H9 (cell line): Measurements from ENCODE around the gene APPL2. TPM values are rescaled to one million over a fixed set of nuclear protein-coding genes. Genes with fewer than 3 reads are reported as not detected.

Experiments
- DNase-seq: peaks from one replicate; pipeline ENCODE4 v3.0.0-alpha.2; 2017
- H2AFZ ChIP-seq: one replicate; pipeline ENCODE4 v1.6.1; 2013; ENCODE audit warnings: mild to moderate bottlenecking, low read length, control low read depth, moderate library complexity
- H2AK5ac ChIP-seq: 2 replicates; pipeline ENCODE4 v1.6.1; 2013; ENCODE audit warnings: low read length, control low read depth, mixed read lengths; ENCODE audit not compliant: insufficient read length
- H2BK120ac ChIP-seq: one replicate; pipeline ENCODE4 v1.6.1; 2013; ENCODE audit warnings: low read depth, mild to moderate bottlenecking, low read length, control low read depth, inconsistent platforms; ENCODE audit not compliant: poor library complexity, severe bottlenecking
- H2BK12ac ChIP-seq: 2 replicates; pipeline ENCODE4 v1.6.1; 2013; ENCODE audit warnings: low read length, control low read depth, mixed read lengths, low read depth; ENCODE audit not compliant: insufficient read length
- H2BK15ac ChIP-seq: 2 replicates; pipeline ENCODE4 v1.6.1; 2013; ENCODE audit warnings: low read depth, low read length, control low read depth
- H2BK20ac ChIP-seq: one replicate; pipeline ENCODE4 v1.6.1; 2013; ENCODE audit warnings: low read depth, mild to moderate bottlenecking, low read length, control low read depth, inconsistent platforms; ENCODE audit not compliant: poor library complexity, severe bottlenecking
- H2BK5ac ChIP-seq: 2 replicates; pipeline ENCODE4 v1.6.1; 2013; ENCODE audit warnings: low read length, control low read depth, mixed read lengths; ENCODE audit not compliant: insufficient read length
- H3K14ac ChIP-seq: 2 replicates; pipeline ENCODE4 v1.6.1; 2013; ENCODE audit warnings: low read length, control low read depth; ENCODE audit not compliant: insufficient read depth
- H3K18ac ChIP-seq: 2 replicates; pipeline ENCODE4 v1.6.1; 2013; ENCODE audit warnings: low read depth, mild to moderate bottlenecking, mixed read lengths, low read length, control low read depth; ENCODE audit not compliant: insufficient read length
- H3K23ac ChIP-seq: 2 replicates; pipeline ENCODE4 v1.6.1; 2013; ENCODE audit warnings: low read length, control low read depth, mixed read lengths, low read depth; ENCODE audit not compliant: insufficient read length
- H3K23me2 ChIP-seq: 2 replicates; pipeline ENCODE4 v1.6.1; 2013; ENCODE audit warnings: low read depth, mild to moderate bottlenecking, mixed read lengths, low read length, control low read depth; ENCODE audit not compliant: insufficient read length, poor library complexity, severe bottlenecking
- H3K27ac ChIP-seq: 2 replicates; pipeline ENCODE4 v1.5.1; 2013; ENCODE audit warnings: low read length, control low read depth, mixed read lengths, low read depth; ENCODE audit not compliant: insufficient read length
- H3K27me3 ChIP-seq: 2 replicates; pipeline ENCODE4 v1.6.1; 2013; ENCODE audit warnings: low read length, control low read depth, inconsistent platforms; ENCODE audit not compliant: insufficient read depth
- H3K4ac ChIP-seq: 2 replicates; pipeline ENCODE4 v1.6.1; 2013; ENCODE audit warnings: low read depth, mild to moderate bottlenecking, control low read depth, inconsistent platforms, low read length, moderate library complexity
- H3K4me1 ChIP-seq: 2 replicates; pipeline ENCODE4 v1.6.1; 2013; ENCODE audit warnings: low read length, control low read depth, inconsistent platforms; ENCODE audit not compliant: insufficient read depth
- H3K4me2 ChIP-seq: 2 replicates; pipeline ENCODE4 v1.6.1; 2013; ENCODE audit warnings: low read length, control low read depth, mixed read lengths; ENCODE audit not compliant: insufficient read length, insufficient read depth
- H3K56ac ChIP-seq: 2 replicates; pipeline ENCODE4 v1.6.1; 2013; ENCODE audit warnings: low read depth, mild to moderate bottlenecking, mixed read lengths, low read length, control low read depth; ENCODE audit not compliant: insufficient read length
- H3K79me1 ChIP-seq: 2 replicates; pipeline ENCODE4 v1.6.1; 2013; ENCODE audit warnings: low read depth, mild to moderate bottlenecking, moderate library complexity, low read length, control low read depth, inconsistent platforms; ENCODE audit not compliant: insufficient read depth, poor library complexity, severe bottlenecking
- H3K79me2 ChIP-seq: 2 replicates; pipeline ENCODE4 v1.6.1; 2013; ENCODE audit warnings: low read length, control low read depth, inconsistent platforms; ENCODE audit not compliant: insufficient read depth
- H3K9ac ChIP-seq: 2 replicates; pipeline ENCODE4 v1.6.1; 2013; ENCODE audit warnings: low read length, control low read depth, mixed read lengths; ENCODE audit not compliant: insufficient read length; ENCODE audit errors: extremely low read depth
- H3K9me3 ChIP-seq: one replicate; pipeline ENCODE4 v1.6.1; 2013; ENCODE audit warnings: low read depth, low read length, inconsistent platforms; ENCODE audit not compliant: control insufficient read depth
- H3T11ph ChIP-seq: one replicate; pipeline ENCODE4 v1.6.1; 2013; ENCODE audit warnings: mild to moderate bottlenecking, low read length, control low read depth, inconsistent platforms
- H4K20me1 ChIP-seq: one replicate; pipeline ENCODE4 v1.6.1; 2013; ENCODE audit not compliant: control insufficient read depth, insufficient read length, insufficient read depth
- H4K5ac ChIP-seq: 2 replicates; pipeline ENCODE4 v1.6.1; 2013; ENCODE audit warnings: low read depth, mild to moderate bottlenecking, mixed read lengths, low read length, control low read depth; ENCODE audit not compliant: insufficient read length
- H4K8ac ChIP-seq: replicated peaks from 2 replicates; pipeline ENCODE4 v1.6.1; 2013; ENCODE audit warnings: low read length, control low read depth, mixed read lengths, low read depth; ENCODE audit not compliant: insufficient read length
- H4K91ac ChIP-seq: 2 replicates; pipeline ENCODE4 v1.6.1; 2013; ENCODE audit warnings: low read depth, mild to moderate bottlenecking, moderate library complexity, mixed read lengths, low read length, control low read depth; ENCODE audit not compliant: insufficient read length
- H3K27ac Mint-ChIP-seq, 3 experiments: 2 replicates in 2 of 3; 3 replicates in 1 of 3; pipeline ENCODE4 v1.8.0; 2020 to 2021; ENCODE audit warnings: mixed read lengths in 3 of 3, mild to moderate bottlenecking in 1 of 3, moderate library complexity in 1 of 3
- H3K27me3 Mint-ChIP-seq: 2 replicates; pipeline ENCODE4 v1.8.0; 2021; ENCODE audit warnings: low read depth, mild to moderate bottlenecking, moderate library complexity, mixed read lengths
- H3K36me3 Mint-ChIP-seq, 3 experiments: 2 replicates in 2 of 3; 3 replicates in 1 of 3; pipeline ENCODE4 v1.8.0; 2020 to 2021; ENCODE audit warnings: low read depth in 3 of 3, mixed read lengths in 3 of 3; ENCODE audit not compliant: insufficient read depth in 1 of 3
- H3K4me1 Mint-ChIP-seq, 2 experiments: 2 replicates each; pipeline ENCODE4 v1.8.0; 2020; ENCODE audit warnings: mixed read lengths in 2 of 2
- H3K4me3 Mint-ChIP-seq, 2 experiments: 2 replicates in 1 of 2; 3 replicates in 1 of 2; pipeline ENCODE4 v1.8.0; 2020 to 2021; ENCODE audit warnings: mild to moderate bottlenecking in 2 of 2, mixed read lengths in 2 of 2, moderate library complexity in 1 of 2
- H3K9me3 Mint-ChIP-seq, 2 experiments: 2 replicates in 1 of 2; 3 replicates in 1 of 2; pipeline ENCODE4 v1.8.0; 2020; ENCODE audit warnings: mild to moderate bottlenecking in 2 of 2, mixed read lengths in 2 of 2, moderate library complexity in 1 of 2
- WGBS: extraction: QIAGEN DNeasy Blood & Tissue Kit; methylation state at CpG from one replicate; pipeline ENCODE4 v1.1.7; 2013; ENCODE audit warnings: missing lambda C conversion rate, low lambda C conversion rate, mixed read lengths; ENCODE audit not compliant: insufficient read length; ENCODE audit errors: extremely low coverage; 5-methylcytosine and 5-hydroxymethylcytosine counted together
- total RNA-seq: library from RNA; stranded (reverse); gene quantifications from 2 replicates; pipeline ENCODE4 v1.2.1, GENCODE V29; 2021
- TF ChIP-seq, protein P1 (sequence below): fragments of 200-600 bp; sonication (generic); conservative IDR thresholded peaks from 3 replicates; pipeline ENCODE4 v1.8.0; 2021; ENCODE audit warnings: antibody characterized with exemption, mild to moderate bottlenecking

APPL2 gene
- total RNA-seq, 1 experiment from 2014 or later, result 18.5 TPM

GRCh38 chr12:105166736-105167135 lies 69.2 kb downstream of the APPL2 start:
- H3K36me3 Mint-ChIP-seq, result peaks cover 11 to 53% (median 36%) of the 10 kb centered on the region in 3 experiments; a peak in 5 of 7 replicates

More at GRCh38 chr12:105166736-105167135, 69.2 kb downstream of the APPL2 start:
- Histone ChIP-seq H3K79me1 (no peaks in the 10 kb centered on the region), H3K4me2 (no peak overlapping the region), H3T11ph (no peak overlapping the region), H2AK5ac (no peak overlapping the region), H2AFZ (no peak overlapping the region), H2BK12ac (no peak overlapping the region), H3K9ac (no peak overlapping the region), H3K56ac (no peak overlapping the region), H3K4ac (no peak overlapping the region), H2BK5ac (no peak overlapping the region), H3K18ac (no peak overlapping the region), H4K20me1 (no peaks in the 10 kb centered on the region), H3K27me3 (no peaks in the 10 kb centered on the region), H4K8ac (no peak overlapping the region), H3K4me1 (no peaks in the 10 kb centered on the region), H3K9me3 (no peaks in the 10 kb centered on the region), H2BK15ac (no peak overlapping the region), H3K79me2 (no peaks in the 10 kb centered on the region), H2BK20ac (no peak overlapping the region), H4K91ac (no peak overlapping the region), H3K23me2 (no peaks in the 10 kb centered on the region), H3K14ac (no peak overlapping the region), H3K23ac (no peak overlapping the region), H2BK120ac (no peak overlapping the region), H4K5ac (no peak overlapping the region), H3K27ac (no peak overlapping the region)
- WGBS, result no CpG with 5 or more reads among the region's 1 CpG
- no peak for DNase-seq
- no peaks in the 10 kb centered on the region for H3K4me1 Mint-ChIP-seq
- H3K27me3 Mint-ChIP-seq, result no peaks in the 10 kb centered on the region
- TF ChIP-seq, protein P1, sequence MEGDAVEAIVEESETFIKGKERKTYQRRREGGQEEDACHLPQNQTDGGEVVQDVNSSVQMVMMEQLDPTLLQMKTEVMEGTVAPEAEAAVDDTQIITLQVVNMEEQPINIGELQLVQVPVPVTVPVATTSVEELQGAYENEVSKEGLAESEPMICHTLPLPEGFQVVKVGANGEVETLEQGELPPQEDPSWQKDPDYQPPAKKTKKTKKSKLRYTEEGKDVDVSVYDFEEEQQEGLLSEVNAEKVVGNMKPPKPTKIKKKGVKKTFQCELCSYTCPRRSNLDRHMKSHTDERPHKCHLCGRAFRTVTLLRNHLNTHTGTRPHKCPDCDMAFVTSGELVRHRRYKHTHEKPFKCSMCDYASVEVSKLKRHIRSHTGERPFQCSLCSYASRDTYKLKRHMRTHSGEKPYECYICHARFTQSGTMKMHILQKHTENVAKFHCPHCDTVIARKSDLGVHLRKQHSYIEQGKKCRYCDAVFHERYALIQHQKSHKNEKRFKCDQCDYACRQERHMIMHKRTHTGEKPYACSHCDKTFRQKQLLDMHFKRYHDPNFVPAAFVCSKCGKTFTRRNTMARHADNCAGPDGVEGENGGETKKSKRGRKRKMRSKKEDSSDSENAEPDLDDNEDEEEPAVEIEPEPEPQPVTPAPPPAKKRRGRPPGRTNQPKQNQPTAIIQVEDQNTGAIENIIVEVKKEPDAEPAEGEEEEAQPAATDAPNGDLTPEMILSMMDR, result no peak
- H3K9me3 Mint-ChIP-seq, result no peaks in the 10 kb centered on the region
- H3K4me3 Mint-ChIP-seq, result no peak overlapping the region
- H3K27ac Mint-ChIP-seq, result no peak overlapping the region
